Activated CD4-positive, alpha-beta T cell treated with anti-CD3 and anti-CD28 coated beads, Interleukin-2, amount 10 ng/mL, durations not matched to agents 24 days and 14 days (primary cell): Measurements from ENCODE around the gene NFIA. TPM values are rescaled to one million over a fixed set of nuclear protein-coding genes. Genes with fewer than 3 reads are reported as not detected.
"Not testable (repeated sequence)": the region's sequence is repeated elsewhere in the genome, so short reads cannot be mapped to it uniquely, and the experiment has no call there.

Experiments used
- DNase-seq: peaks from one replicate; pipeline ENCODE4 v3.0.0; 2022
- H3K27ac Mint-ChIP-seq: one replicate; pipeline ENCODE4 v1.8.0; 2022; ENCODE audit warnings: mild to moderate bottlenecking, mixed read lengths
- H3K27me3 Mint-ChIP-seq: one replicate; pipeline ENCODE4 v1.8.0; 2022; ENCODE audit warnings: mixed read lengths
- H3K36me3 Mint-ChIP-seq: one replicate; pipeline ENCODE4 v1.8.0; 2022; ENCODE audit warnings: low read depth, mild to moderate bottlenecking, mixed read lengths
- H3K4me1 Mint-ChIP-seq: one replicate; pipeline ENCODE4 v1.8.0; 2021; ENCODE audit warnings: mixed read lengths
- H3K4me3 Mint-ChIP-seq: one replicate; pipeline ENCODE4 v1.8.0; 2022; ENCODE audit warnings: mild to moderate bottlenecking, moderate library complexity, mixed read lengths
- H3K9me3 Mint-ChIP-seq: one replicate; pipeline ENCODE4 v1.8.0; 2021; ENCODE audit warnings: mixed read lengths
- intact Hi-C: fragments of 100-400 bp; cut with micrococcal nuclease; formaldehyde crosslinking; loops from one replicate; pipeline ENCODE4 v1.15.1; 2023
- total RNA-seq: library from RNA; stranded (reverse); gene quantifications from 2 replicates; pipeline ENCODE4 v1.2.3, GENCODE V29; 2022

The NFIA gene
- total RNA-seq, 1 donor from 2014 or later, result 0.63 TPM

DNA sequence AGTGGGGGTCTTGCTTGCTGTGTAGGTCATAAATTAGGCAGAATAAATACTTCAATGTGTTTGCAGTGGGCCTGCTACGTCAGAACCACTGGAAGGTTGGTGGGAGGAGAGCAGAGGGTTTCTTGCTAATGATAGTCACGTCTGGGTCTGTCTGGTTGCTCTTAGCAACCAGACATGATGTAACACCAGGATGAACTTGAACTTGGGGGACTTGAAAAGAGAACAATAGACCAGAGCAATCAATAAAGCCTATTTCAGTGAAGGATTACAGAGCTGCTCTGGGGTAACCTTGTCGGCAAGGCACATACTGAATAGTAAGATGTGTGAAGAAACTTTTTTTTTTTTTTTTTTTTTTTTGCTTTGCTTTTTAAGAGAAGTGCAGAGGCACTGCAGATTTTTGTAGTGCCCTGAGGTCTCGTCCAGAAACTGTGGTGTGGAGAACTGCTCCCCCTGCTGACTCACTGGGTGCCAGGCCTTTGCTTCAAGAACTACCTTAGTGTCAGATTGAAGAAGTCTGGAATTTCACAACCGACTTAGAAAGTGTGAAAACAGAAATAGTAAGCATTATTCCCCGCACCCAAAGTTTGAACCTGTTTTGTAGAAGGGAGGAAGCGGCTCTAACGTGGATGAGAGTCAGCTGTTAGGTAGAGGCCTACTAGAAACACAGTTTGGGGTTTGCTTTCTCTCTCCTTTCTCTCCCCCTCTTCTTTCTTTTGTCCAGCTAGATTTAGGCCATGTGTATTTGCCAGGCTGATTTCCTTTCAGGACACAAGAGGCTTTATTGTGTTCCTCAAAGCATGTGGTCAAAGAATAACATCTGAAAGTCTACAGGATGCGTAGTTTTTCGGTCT lies 371.0 kb downstream of the NFIA start:
- Mint-ChIP-seq H3K27me3 (peaks cover 15% of the 10 kb centered on the region), H3K36me3 (no peaks in the 10 kb centered on the region), H3K4me1 (peaks cover 8% of the 10 kb centered on the region), H3K4me3 (no peak overlapping the region), H3K27ac (no peak overlapping the region), H3K9me3 (no peaks in the 10 kb centered on the region)
- DNase-seq, result peak; percentile 84
- intact Hi-C loops, result loop anchor here (1.0 to 10.0 kb wide), 4 partner anchors 401 to 605 kb away; no protein-coding TSS in a partner anchor

DNA sequence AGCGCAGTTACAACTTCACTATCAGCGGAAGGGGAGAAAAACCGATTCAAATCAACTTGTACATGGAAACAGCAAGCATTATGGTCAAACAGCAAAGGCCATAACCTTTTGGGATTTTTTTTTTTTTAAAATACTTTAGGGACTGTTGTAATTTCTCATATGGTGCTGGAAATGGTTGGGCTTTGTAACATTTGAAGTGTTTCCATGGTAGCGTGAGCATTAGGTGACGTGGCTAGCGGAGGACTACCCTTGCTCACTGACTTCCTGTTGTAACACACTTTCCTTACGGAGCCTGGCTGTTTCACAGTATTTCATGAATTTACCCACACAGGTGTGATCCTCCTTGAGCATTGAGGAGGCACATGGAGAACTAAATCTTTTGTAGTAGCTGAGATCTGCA lies 373.0 kb downstream of the NFIA start:
- Mint-ChIP-seq H3K36me3 (no peaks in the 10 kb centered on the region), H3K9me3 (no peaks in the 10 kb centered on the region), H3K4me1 (peaks cover 8% of the 10 kb centered on the region), H3K4me3 (no peak overlapping the region), H3K27ac (no peak overlapping the region), H3K27me3 (peaks cover 21% of the 10 kb centered on the region)
- no peak for DNase-seq
- intact Hi-C loops, result loop anchor here (10.0 kb wide), 1 partner anchor 399 kb away; no protein-coding TSS in a partner anchor

DNA sequence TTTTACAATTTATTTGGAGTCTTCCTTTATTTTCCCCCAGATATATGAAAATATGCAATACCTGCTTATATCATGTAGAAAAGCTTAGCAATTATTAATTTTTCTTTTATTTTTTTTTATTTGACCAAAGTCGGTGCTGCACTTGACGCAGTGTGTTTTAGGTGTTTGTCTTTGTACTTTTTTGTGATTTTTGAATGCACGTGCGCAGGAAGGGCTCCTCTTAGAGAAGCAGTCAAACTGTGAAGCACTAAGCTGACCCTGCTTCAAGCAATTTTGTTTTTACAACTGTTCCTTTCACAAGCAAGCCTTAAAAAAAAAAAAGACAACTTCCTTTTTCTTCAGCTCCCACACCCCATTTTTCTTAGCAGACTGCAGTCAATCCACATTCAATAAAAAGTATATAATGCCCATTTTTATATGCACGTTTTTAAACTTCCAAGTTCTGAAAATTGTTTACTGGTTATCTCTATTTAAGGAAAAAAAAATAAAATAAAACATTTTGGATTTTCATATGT lies 375.2 kb downstream of the NFIA start:
- no peak overlapping the region for H3K4me3 Mint-ChIP-seq
- no peaks in the 10 kb centered on the region for H3K36me3 Mint-ChIP-seq
- no peak overlapping the region for H3K27ac Mint-ChIP-seq
- intact Hi-C loops, result loop anchor here (10.0 kb wide), 1 partner anchor 397 kb away; no protein-coding TSS in a partner anchor
- peaks cover 16% of the 10 kb centered on the region for H3K27me3 Mint-ChIP-seq
- peaks cover 8% of the 10 kb centered on the region for H3K4me1 Mint-ChIP-seq
- no peaks in the 10 kb centered on the region for H3K9me3 Mint-ChIP-seq
- no peak for DNase-seq

DNA sequence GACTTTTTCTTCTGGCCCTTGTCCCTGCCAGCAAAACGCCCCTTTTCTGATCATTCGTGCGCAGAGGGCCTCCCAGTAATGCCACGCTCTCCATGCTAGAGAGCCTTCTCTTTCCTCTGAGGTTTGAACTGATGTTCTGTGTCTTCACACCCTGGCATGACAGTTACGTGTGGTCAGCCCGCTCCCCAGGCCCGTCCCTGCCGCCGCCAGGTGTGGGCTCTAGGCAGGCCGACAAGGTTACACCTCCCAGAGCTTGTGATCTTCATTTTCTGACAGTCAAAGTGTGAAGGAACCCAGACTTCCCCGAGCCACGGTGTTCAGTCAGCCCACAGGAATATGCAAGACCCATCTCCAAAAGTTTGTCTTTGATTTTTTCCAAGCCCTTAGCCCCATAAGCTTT lies 377.0 kb downstream of the NFIA start:
- Mint-ChIP-seq H3K27ac (no peak overlapping the region), H3K27me3 (peaks cover 16% of the 10 kb centered on the region), H3K4me3 (no peak overlapping the region), H3K4me1 (peaks cover 2% of the 10 kb centered on the region), H3K9me3 (no peaks in the 10 kb centered on the region), H3K36me3 (no peaks in the 10 kb centered on the region)
- intact Hi-C loops, result loop anchor here (10.0 kb wide), 1 partner anchor 395 kb away; no protein-coding TSS in a partner anchor
- DNase-seq, result no peak

DNA sequence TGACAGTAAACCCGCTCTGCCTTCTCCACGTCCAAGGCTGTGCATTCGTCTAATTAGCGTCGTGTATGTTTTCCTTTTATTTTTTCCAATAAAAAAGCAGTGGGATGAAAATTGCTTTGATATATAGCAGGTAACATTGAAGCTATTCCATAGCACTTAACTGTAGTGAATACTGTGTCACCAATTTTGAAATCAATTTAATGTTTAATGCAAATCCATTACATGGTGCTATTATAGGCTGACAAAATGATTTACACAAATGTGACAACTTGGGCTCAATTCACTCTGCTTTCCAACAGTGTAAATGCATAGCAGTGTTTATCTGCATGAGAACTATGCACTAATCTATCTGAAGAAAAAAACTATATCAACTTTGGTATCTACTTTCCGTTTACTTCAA lies 377.8 kb downstream of the NFIA start:
- Mint-ChIP-seq H3K27me3 (peaks cover 13% of the 10 kb centered on the region), H3K36me3 (no peaks in the 10 kb centered on the region), H3K9me3 (no peaks in the 10 kb centered on the region), H3K27ac (no peak overlapping the region), H3K4me3 (no peak overlapping the region), H3K4me1 (peaks cover 2% of the 10 kb centered on the region)
- DNase-seq, result no peak
- intact Hi-C loops, result no loop called here

DNA sequence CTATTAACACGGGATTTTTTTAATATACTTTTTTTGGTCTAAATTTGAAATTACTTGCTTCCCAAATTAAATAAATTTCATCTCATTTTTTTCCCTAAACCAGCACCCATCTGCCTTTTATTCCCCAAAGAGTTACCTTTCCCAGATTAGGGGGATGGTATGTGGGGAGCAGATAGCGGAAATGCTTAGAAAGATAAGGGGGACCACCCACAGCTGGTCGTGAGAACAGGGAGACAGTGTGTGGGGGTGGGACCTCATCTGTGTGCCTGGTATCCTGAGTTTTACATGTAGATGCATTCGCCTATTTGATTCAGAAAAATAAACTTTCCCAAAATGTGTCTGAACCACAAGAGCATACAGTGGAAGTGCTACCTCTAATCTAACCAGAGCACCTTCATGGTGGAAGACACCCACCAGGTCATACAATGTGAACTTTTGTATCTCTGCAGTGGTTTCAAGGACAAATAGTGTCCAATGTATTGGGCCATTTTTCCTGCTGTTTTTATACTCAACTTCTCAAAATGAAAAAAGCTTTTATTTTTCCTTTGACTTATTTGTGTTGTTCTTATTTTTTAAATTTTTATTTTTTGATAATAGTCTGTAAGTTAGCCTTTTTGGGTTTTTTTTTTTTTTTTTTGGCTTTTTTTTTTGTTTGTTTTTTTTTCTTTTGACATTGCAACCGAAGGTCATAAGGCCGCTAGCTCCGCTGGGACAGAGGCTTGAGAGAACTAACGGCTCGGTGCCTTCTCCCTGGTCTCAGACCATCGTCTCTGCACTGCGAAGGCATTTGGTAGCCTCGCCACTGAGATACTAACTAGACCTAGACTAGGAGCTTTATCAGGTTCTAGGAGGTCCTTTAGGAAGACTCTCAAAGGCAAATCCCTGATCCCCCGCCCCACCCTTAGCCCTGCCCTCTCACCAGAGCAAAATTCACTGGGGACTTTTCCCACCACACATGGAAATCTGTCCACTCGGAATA lies 379.3 kb downstream of the NFIA start:
- intact Hi-C loops, result no loop called here
- Mint-ChIP-seq H3K9me3 (no peaks in the 10 kb centered on the region), H3K27ac (no peak overlapping the region), H3K36me3 (no peaks in the 10 kb centered on the region), H3K4me1 (peaks cover 2% of the 10 kb centered on the region), H3K4me3 (no peak overlapping the region), H3K27me3 (peaks cover 9% of the 10 kb centered on the region)
- DNase-seq, result no peak

DNA sequence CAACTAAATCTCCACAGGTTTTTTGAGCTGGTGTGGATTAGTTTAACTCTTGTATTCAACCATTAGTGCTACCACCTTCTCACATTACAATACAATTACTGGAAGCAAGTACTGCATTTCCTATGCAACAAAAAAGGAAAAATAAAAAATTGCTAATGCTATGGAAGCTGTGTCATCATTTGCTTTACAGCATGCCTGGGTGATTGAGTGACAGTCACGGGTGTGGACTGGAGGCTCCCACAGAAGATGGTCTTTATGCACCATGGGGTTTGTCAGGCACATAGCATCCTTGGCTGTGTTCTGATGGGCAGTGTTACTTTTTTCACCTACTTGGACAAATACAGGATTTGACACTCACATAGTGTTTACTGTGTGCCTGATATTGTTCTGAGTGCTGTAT lies 380.3 kb downstream of the NFIA start:
- Mint-ChIP-seq H3K27me3 (peaks cover 6% of the 10 kb centered on the region), H3K27ac (no peak overlapping the region), H3K36me3 (no peaks in the 10 kb centered on the region), H3K9me3 (no peaks in the 10 kb centered on the region), H3K4me1 (peaks cover 2% of the 10 kb centered on the region), H3K4me3 (no peak overlapping the region)
- intact Hi-C loops, result no loop called here
- no peak for DNase-seq

DNA sequence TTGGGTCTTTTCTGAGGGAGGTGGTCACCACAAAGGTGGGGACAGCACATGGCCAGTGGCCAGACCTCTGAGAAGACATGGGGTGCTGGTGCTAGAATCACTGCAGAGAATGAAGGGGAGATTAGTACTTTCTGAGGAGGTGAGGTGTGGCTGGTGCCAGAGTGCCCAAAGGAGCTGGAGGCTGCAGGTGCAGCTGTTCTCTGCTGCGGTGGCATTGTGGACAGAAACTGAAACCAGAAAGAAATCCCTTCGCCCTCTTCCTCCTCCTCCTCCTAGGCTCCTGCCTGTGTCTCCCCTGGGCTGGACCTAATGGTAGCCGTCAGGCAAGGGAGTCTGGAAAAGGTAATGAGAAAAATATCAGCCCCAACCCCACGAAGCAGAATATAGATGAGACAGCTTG lies 380.9 kb downstream of the NFIA start:
- no peaks in the 10 kb centered on the region for H3K36me3 Mint-ChIP-seq
- H3K27me3 Mint-ChIP-seq, result peaks cover 6% of the 10 kb centered on the region
- peaks cover 2% of the 10 kb centered on the region for H3K4me1 Mint-ChIP-seq
- H3K9me3 Mint-ChIP-seq, result no peaks in the 10 kb centered on the region
- DNase-seq, result no peak
- intact Hi-C loops, result no loop called here
- no peak overlapping the region for H3K4me3 Mint-ChIP-seq
- no peak overlapping the region for H3K27ac Mint-ChIP-seq

DNA sequence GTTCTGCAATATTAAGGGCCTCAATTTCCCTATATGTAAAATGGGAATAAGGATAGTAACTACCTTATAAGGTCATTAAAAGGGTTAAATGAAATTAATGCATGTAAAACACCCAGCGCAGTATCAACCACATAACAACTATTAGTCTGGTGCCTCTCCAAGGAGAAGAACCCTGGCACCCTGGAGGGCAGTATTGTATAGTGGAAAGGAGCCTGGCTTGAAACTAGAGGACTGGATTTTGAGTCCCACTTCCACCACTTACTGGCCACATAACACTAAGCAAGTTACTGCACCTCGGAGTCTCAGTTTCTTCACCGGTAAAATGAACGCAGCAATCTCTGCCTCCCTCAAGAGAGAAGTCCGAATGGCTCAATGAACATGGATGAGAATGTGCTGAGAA lies 385.5 kb downstream of the NFIA start:
- H3K27ac Mint-ChIP-seq, H3K4me1 Mint-ChIP-seq, H3K36me3 Mint-ChIP-seq, DNase-seq, H3K27me3 Mint-ChIP-seq, intact Hi-C loops, H3K4me3 Mint-ChIP-seq, H3K9me3 Mint-ChIP-seq: not testable (repeated sequence)

DNA sequence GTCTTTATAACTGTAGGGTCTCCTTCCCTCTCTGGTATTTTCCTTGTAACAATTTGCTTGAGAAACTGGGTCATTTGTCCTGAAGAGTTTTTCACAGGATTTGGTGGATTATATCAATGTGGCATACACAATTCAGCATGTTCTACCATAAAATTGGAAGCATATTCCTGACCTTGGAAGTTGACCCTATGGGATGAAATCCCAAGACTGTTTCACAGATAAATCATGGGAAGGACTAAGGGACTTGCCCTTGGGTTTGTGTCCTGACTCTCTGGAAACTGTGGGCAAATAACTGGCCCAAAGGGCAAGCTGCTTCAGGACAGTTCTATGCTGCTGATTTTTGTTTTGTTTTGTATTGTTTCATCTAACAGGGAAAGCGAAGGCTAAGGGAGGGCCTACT lies 387.0 kb downstream of the NFIA start:
- intact Hi-C loops, result no loop called here

DNA sequence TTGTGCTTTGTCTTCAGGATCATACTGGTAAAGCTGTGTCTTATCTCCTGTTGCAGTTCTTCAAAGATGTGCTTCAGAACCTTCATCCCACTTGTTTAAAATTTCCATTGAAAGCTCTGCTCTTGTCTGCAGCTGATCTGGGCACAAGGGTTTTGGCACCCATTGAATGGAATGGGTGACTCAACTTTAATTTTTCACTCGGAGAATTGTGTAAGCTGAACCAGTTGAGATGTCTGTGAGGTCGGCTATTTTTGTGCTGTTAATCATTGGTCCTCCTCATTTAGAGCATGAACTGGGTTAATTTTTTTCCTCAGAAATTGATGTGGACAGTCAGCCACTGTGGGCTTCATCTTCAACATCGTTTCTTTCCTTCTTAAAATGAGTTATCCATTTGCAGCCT lies 390.5 kb downstream of the NFIA start:
- H3K9me3 Mint-ChIP-seq, result no peaks in the 10 kb centered on the region
- H3K4me1 Mint-ChIP-seq, result no peaks in the 10 kb centered on the region
- no peaks in the 10 kb centered on the region for H3K36me3 Mint-ChIP-seq
- no peak overlapping the region for H3K27ac Mint-ChIP-seq
- intact Hi-C loops, result no loop called here
- no peak overlapping the region for H3K4me3 Mint-ChIP-seq
- no peaks in the 10 kb centered on the region for H3K27me3 Mint-ChIP-seq
- DNase-seq, result no peak

More for the DNA sequence above, 387.0 kb downstream of the NFIA start:
- H3K4me3 Mint-ChIP-seq, result no peak overlapping the region
- H3K9me3 Mint-ChIP-seq, result no peaks in the 10 kb centered on the region
- H3K27ac Mint-ChIP-seq, result no peak overlapping the region
- H3K4me1 Mint-ChIP-seq, result no peaks in the 10 kb centered on the region
- H3K27me3 Mint-ChIP-seq, result no peaks in the 10 kb centered on the region
- no peaks in the 10 kb centered on the region for H3K36me3 Mint-ChIP-seq
- no peak for DNase-seq

DNA sequence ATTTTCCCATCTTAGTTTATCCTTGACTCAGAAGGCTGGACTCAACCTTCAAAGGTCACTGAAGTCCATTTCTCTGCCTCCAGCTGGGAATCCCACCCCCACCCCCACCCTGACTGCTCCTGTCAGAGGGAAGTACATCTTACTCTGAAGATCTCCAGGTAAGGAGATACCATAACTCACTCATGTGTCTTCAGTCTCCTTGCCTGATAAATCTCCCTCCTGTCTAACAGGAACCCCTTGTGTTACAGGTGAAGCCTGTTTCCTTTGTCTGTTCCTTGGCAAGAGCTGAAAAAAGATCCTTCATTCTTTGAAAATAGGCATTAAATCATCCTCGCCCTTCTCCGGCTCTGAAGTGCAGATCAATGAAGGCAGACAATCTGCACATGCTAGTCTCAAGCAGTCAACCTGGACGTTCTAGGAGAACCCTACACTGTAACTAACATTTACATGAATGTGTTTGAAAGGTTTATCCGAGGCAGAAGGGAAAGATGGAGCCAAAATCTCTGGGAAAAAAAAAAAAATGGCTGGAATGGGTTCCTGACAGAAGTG lies 392.0 kb downstream of the NFIA start:
- Mint-ChIP-seq H3K9me3 (no peaks in the 10 kb centered on the region), H3K4me1 (no peaks in the 10 kb centered on the region), H3K4me3 (no peak overlapping the region), H3K27ac (no peak overlapping the region), H3K27me3 (peaks cover 2% of the 10 kb centered on the region), H3K36me3 (no peaks in the 10 kb centered on the region)
- intact Hi-C loops, result no loop called here
- no peak for DNase-seq

DNA sequence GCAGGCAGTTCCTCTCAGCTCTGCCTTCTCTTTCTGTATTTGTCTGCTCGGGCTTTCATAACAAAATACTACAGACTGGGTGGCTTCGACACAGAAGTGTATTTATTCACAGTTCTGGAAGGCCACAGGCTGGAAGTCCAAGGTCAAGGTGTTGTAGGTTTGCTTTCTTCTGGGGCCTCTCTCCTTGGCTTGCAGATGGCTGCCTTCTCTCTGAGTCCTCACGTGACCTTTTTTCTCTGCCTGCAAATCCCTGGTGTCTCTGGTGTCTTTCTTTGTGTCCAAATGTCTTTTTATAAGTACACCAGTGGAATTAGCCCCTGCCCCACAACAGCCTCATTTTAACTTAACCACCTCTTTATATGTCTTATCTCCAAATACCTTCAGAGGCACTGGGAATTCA lies 392.6 kb downstream of the NFIA start:
- intact Hi-C loops, result no loop called here
- Mint-ChIP-seq H3K27me3 (peaks cover 3% of the 10 kb centered on the region), H3K36me3 (no peaks in the 10 kb centered on the region), H3K4me1 (no peaks in the 10 kb centered on the region), H3K9me3 (no peaks in the 10 kb centered on the region), H3K27ac (no peak overlapping the region), H3K4me3 (no peak overlapping the region)
- DNase-seq, result no peak
